Smooth muscle cell (in vitro differentiated cells): ENCODE results near the gene OPN3. TPM values are rescaled to one million over a fixed set of nuclear protein-coding genes. Genes with fewer than 3 reads are reported as not detected.
A peak's percentile ranks its signal among the peaks of the same experiment; 100 is the strongest.

Experiments
- DNase-seq: peaks from one replicate; lab custom pipeline; 2025; ENCODE audit not compliant: unreplicated experiment; lab: John Stamatoyannopoulos, UW
- H2AFZ ChIP-seq: fragments of 200-600 bp; sonication (generic); 2 replicates; pipeline ENCODE4 v1.6.0; 2016; ENCODE audit warnings: antibody characterized with exemption, low read depth, mild to moderate bottlenecking
- H3F3A ChIP-seq: fragments of 200-600 bp; sonication (generic); 2 replicates; pipeline ENCODE4 v1.6.0; 2017; ENCODE audit warnings: antibody characterized with exemption, low read depth
- H3K27ac ChIP-seq: fragments of 200-600 bp; sonication (generic); 2 replicates; pipeline ENCODE4 v1.5.1; 2016; ENCODE audit warnings: low read depth, mild to moderate bottlenecking
- H3K27me3 ChIP-seq: fragments of 200-600 bp; sonication (generic); 2 replicates; pipeline ENCODE4 v1.6.1; 2016; ENCODE audit warnings: low read depth, mild to moderate bottlenecking
- H3K36me3 ChIP-seq: fragments of 200-600 bp; sonication (generic); 2 replicates; pipeline ENCODE4 v1.5.1; 2016; ENCODE audit warnings: low read depth
- H3K4me1 ChIP-seq: fragments of 200-600 bp; sonication (generic); 2 replicates; pipeline ENCODE4 v1.5.1; 2016; ENCODE audit warnings: low read depth
- H3K4me2 ChIP-seq: fragments of 200-600 bp; sonication (generic); 2 replicates; pipeline ENCODE4 v1.6.0; 2016; ENCODE audit warnings: mild to moderate bottlenecking
- H3K4me3 ChIP-seq: fragments of 200-600 bp; sonication (generic); 2 replicates; pipeline ENCODE4 v1.5.1; 2016; ENCODE audit warnings: mild to moderate bottlenecking
- H3K79me2 ChIP-seq: fragments of 200-600 bp; sonication (generic); 2 replicates; pipeline ENCODE4 v1.6.0; 2016; ENCODE audit warnings: low read depth, mild to moderate bottlenecking
- H3K9ac ChIP-seq: fragments of 200-600 bp; sonication (generic); 2 replicates; pipeline ENCODE4 v1.6.0; 2016; ENCODE audit warnings: low read depth
- H3K9me3 ChIP-seq: fragments of 200-600 bp; sonication (generic); replicated peaks from 2 replicates; pipeline ENCODE4 v1.5.1; 2016; ENCODE audit warnings: low read depth
- H4K20me1 ChIP-seq: fragments of 200-600 bp; sonication (generic); 2 replicates; pipeline ENCODE4 v1.6.0; 2016; ENCODE audit warnings: low read depth
- WGBS: methylation state at CpG from one replicate; pipeline ENCODE4 v1.1.7; 2016; ENCODE audit warnings: low lambda C conversion rate; 5-methylcytosine and 5-hydroxymethylcytosine counted together
- polyA plus RNA-seq: library from polyadenylated mRNA; unstranded; fragments of >200 nt; fragmentation: Nextera tagmentation; extraction: Ambion mirVana; gene quantifications from 2 replicates; pipeline ENCODE4 v1.2.1, GENCODE V29; 2016
- total RNA-seq: library from RNA; depleted of rRNA; stranded (reverse); fragments of >200 nt; gene quantifications from 2 replicates; pipeline ENCODE4 v1.2.3, GENCODE V29; 2014
- TF ChIP-seq, protein P1 (sequence below): fragments of 200-600 bp; sonication (generic); IDR thresholded peaks from 2 replicates; pipeline ENCODE4 v1.5.1; 2017; ENCODE audit warnings: borderline replicate concordance, mild to moderate bottlenecking, antibody characterized with exemption; ENCODE audit not compliant: insufficient read depth, poor library complexity, severe bottlenecking

OPN3 gene
- total and polyA plus RNA-seq, 2 experiments from 2014 or later = 24.8 to 33.0 TPM

DNA sequence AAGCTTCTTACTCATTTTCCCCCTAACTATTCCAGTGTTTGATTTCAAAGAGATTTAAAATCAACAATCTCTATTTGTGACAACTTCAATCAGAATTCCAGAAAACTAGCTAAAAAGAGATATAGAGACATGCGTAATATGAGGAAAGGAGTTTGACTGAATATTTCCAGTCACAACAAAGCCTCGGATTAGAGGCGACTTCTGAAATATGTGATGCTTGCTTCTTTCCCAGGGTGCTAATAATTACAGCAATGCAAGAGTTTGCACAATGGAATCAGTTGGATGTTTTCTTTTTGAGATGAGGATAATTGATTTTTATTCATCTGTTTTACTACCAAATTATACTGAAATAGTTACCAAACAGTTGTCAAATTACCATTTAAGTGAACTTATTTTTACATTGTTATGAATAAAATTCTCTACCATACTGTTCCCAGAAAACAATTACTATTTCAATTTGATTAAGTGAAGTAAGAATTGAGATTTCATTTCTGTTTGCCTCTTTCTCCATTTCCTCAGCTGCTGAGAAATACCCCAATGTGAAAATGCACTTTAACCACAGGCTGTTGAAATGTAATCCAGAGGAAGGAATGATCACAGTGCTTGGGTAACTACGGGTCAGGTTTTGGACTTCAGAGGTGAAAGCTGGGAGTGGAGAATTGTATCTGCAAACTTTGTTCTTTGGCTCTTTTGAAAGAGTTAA, 79.9 kb downstream of the OPN3 start:
- DNase-seq = no peak
- no peaks in the 10 kb centered on the region for H3K27me3 ChIP-seq
- H3F3A ChIP-seq = no peaks in the 10 kb centered on the region
- H3K79me2 ChIP-seq = no peaks in the 10 kb centered on the region
- H3K36me3 ChIP-seq = no peaks in the 10 kb centered on the region
- H3K27ac ChIP-seq = no peak overlapping the region
- H3K4me1 ChIP-seq = no peaks in the 10 kb centered on the region
- no peak overlapping the region for H3K9ac ChIP-seq
- 71% methylated on average over 4 of the region's 4 CpGs for WGBS
- H3K9me3 ChIP-seq = no peaks in the 10 kb centered on the region
- H4K20me1 ChIP-seq = no peaks in the 10 kb centered on the region
- H2AFZ ChIP-seq = no peak overlapping the region
- H3K4me3 ChIP-seq = no peak overlapping the region
- TF ChIP-seq, protein P1, sequence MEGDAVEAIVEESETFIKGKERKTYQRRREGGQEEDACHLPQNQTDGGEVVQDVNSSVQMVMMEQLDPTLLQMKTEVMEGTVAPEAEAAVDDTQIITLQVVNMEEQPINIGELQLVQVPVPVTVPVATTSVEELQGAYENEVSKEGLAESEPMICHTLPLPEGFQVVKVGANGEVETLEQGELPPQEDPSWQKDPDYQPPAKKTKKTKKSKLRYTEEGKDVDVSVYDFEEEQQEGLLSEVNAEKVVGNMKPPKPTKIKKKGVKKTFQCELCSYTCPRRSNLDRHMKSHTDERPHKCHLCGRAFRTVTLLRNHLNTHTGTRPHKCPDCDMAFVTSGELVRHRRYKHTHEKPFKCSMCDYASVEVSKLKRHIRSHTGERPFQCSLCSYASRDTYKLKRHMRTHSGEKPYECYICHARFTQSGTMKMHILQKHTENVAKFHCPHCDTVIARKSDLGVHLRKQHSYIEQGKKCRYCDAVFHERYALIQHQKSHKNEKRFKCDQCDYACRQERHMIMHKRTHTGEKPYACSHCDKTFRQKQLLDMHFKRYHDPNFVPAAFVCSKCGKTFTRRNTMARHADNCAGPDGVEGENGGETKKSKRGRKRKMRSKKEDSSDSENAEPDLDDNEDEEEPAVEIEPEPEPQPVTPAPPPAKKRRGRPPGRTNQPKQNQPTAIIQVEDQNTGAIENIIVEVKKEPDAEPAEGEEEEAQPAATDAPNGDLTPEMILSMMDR = no peak
- no peak overlapping the region for H3K4me2 ChIP-seq

GRCh38 chr1:241557551-241558193, 82.5 kb downstream of the OPN3 start:
- Histone ChIP-seq H3K27ac (no peak overlapping the region), H3K4me1 (no peaks in the 10 kb centered on the region), H2AFZ (no peak overlapping the region), H3K9ac (no peak overlapping the region), H3K27me3 (no peaks in the 10 kb centered on the region), H3K9me3 (no peaks in the 10 kb centered on the region), H3F3A (no peaks in the 10 kb centered on the region), H3K79me2 (no peaks in the 10 kb centered on the region), H3K36me3 (no peaks in the 10 kb centered on the region), H3K4me2 (peak overlapping the region; percentile 55), H4K20me1 (no peaks in the 10 kb centered on the region), H3K4me3 (no peak overlapping the region)
- DNase-seq = no peak
- TF ChIP-seq, protein P1 = no peak
- WGBS = 87% methylated on average over 5 of the region's 5 CpGs

DNA sequence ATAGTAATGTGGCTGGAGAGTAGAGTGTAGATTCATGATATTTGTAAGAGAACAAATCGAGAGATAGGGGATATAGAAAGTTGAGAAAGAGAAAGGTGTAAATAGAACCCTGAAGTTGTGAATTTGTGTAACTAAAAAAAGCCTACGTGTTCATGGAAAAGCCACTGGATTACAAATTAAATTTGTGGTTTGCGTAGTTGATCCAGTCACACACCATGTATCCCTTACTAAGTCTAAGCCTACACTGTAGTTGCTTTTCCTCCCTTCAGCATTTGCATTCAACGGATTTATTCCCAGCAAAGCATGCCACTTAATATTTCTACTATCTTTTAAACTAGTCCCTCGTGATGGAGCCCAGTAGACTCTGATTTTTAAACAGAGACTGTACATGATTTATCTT, 83.1 kb downstream of the OPN3 start:
- no peaks in the 10 kb centered on the region for H3K79me2 ChIP-seq
- no peaks in the 10 kb centered on the region for H3K27me3 ChIP-seq
- no peak overlapping the region for H2AFZ ChIP-seq
- no peaks in the 10 kb centered on the region for H3F3A ChIP-seq
- WGBS = 92% methylated on average over 5 of the region's 5 CpGs
- H3K4me1 ChIP-seq = no peaks in the 10 kb centered on the region
- no peak overlapping the region for H3K27ac ChIP-seq
- no peak overlapping the region for H3K4me2 ChIP-seq
- no peak for DNase-seq
- TF ChIP-seq, protein P1 = no peak
- H3K36me3 ChIP-seq = no peaks in the 10 kb centered on the region
- no peaks in the 10 kb centered on the region for H4K20me1 ChIP-seq
- H3K4me3 ChIP-seq = no peak overlapping the region
- no peaks in the 10 kb centered on the region for H3K9me3 ChIP-seq
- H3K9ac ChIP-seq = no peak overlapping the region
